Measurements from ENCODE around the gene FAM162B.
"Not testable (repeated sequence)": the region's sequence is repeated elsewhere in the genome, so short reads cannot be mapped to it uniquely, and the experiment has no call there.

The FAM162B gene

DNA sequence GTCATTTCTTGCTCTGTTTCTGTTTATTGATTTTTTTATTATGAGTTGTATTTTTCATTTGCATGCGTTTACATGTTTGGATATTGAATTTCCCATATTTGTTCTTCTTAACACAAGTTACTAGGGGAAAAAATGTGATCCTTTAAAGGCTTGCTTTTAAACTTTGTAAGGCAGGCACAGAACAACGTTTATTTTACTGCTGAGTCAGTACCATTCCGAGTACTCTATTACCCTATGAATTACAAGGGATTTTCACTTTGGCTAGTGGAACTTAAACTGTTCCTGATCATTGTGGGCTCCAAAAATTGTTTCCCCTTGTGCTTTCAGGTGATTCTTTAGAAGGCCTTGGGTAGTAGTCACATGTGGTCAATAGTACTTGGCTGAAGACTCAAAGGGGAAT, 28.5 kb downstream of the FAM162B start:
- H3K4me3 ChIP-seq (ENCODE audit: low read depth, low read length): no peak overlapping the region
- no peak for TF ChIP-seq CTCF (IDR thresholded peaks at IDR 0.05; ENCODE audit: control insufficient read depth, extremely low read depth, insufficient read depth)
- no peak for DNase-seq (ENCODE audit: low read depth)

GRCh38 chr6:116730513-116730912, 35.0 kb downstream of the FAM162B start:
- H3K4me3 ChIP-seq (ENCODE audit: low read depth, low read length): no peak overlapping the region
- TF ChIP-seq CTCF (IDR thresholded peaks at IDR 0.05; ENCODE audit: control insufficient read depth, extremely low read depth, insufficient read depth): no peak
- no peak for DNase-seq (ENCODE audit: low read depth)

GRCh38 chr6:116726947-116727346, 38.6 kb downstream of the FAM162B start:
- H3K4me3 ChIP-seq (ENCODE audit: low read depth, low read length): no peak overlapping the region
- no peak for DNase-seq (ENCODE audit: low read depth)
- no peak for TF ChIP-seq CTCF (IDR thresholded peaks at IDR 0.05; ENCODE audit: control insufficient read depth, extremely low read depth, insufficient read depth)

GRCh38 chr6:116714761-116715160, 50.8 kb downstream of the FAM162B start:
- TF ChIP-seq CTCF (IDR thresholded peaks at IDR 0.05; ENCODE audit: control insufficient read depth, extremely low read depth, insufficient read depth): no peak
- DNase-seq (ENCODE audit: low read depth): no peak
- no peak overlapping the region for H3K4me3 ChIP-seq (ENCODE audit: low read depth, low read length)

DNA sequence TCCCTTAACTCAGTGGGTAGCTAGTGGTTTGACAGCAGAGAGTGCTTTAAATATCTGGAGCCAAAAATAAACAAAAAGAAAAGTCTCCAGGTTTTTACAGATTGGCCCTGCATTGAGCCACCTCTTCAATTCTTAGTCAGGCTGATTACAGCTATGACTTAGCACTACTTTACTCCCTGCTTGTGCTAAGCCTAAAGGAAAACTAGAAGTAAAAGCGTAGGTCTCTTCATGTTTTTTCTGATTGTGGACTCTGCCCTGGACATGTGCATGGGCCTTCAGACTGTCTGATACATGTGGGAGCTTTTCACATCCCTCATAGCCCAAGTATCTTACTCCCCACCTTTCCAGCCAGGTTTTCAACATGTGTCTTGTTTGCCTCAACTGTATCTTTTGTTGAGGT, 51.2 kb downstream of the FAM162B start:
- no peak overlapping the region for H3K4me3 ChIP-seq (ENCODE audit: low read depth, low read length)
- DNase-seq (ENCODE audit: low read depth): no peak
- no peak for TF ChIP-seq CTCF (IDR thresholded peaks at IDR 0.05; ENCODE audit: control insufficient read depth, extremely low read depth, insufficient read depth)

DNA sequence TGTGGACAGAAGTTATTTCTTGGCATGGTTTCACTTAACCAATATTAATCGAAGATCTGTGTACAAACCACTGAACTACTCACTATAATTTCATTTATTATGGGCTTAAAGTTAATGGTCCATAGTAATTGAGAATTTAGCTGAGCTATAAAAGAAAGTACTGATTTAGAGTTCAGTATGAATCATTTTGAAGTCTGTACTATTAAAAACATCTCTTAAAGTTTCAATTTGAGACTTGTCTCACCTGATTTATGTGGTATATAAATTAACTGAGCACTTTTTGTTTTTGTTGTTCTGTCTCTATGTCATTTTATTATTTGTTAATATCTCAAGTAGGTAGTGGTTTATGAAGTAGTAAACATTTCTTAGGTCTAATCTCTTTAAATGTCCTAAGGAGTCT, 59.6 kb downstream of the FAM162B start:
- TF ChIP-seq CTCF (IDR thresholded peaks at IDR 0.05; ENCODE audit: control insufficient read depth, extremely low read depth, insufficient read depth): no peak
- H3K4me3 ChIP-seq (ENCODE audit: low read depth, low read length): no peak overlapping the region
- no peak for DNase-seq (ENCODE audit: low read depth)

DNA sequence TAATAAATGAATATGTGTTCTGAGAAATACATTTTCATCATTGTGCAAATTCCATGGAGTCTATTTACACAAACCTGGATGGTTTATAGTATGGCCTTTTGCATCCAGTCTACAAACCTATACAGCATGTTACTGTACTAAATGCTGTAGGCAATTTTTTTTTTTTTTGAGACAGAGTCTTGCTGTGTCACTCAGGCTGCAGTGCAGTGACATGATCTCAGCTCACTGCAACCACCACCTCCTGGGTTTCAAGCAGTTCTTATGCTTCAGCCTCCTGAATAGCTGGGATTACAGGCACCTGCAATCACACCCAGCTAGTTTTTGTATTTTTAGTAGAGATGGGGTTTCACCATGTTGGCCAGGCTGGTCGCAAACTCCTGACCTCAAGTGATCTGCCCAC, 61.6 kb downstream of the FAM162B start:
- not testable (repeated sequence) for DNase-seq (ENCODE audit: low read depth); H3K4me3 ChIP-seq (ENCODE audit: low read depth, low read length)

Measured in LNCaP clone FGC (cell line).